Epithelial cell of esophagus (primary cell): ENCODE results near the gene CNGA2.

Source experiments
- DNase-seq: peaks from one replicate; pipeline ENCODE4 v3.0.0; 2010; ENCODE audit warnings: low read depth
- H3K4me3 ChIP-seq: 2 replicates; pipeline ENCODE4 v1.5.1; 2011; ENCODE audit warnings: mild to moderate bottlenecking, low read length, control low read depth
- CTCF ChIP-seq: IDR thresholded peaks from 2 replicates; pipeline ENCODE4 v1.5.1; 2011; ENCODE audit warnings: low read depth, mild to moderate bottlenecking, low read length, control low read depth, inconsistent platforms; ENCODE audit not compliant: insufficient read depth; ENCODE audit errors: missing control alignments

The CNGA2 gene

GRCh38 chrX:151746502-151746901 lies 12.0 kb downstream of the CNGA2 start:
- no peak for DNase-seq
- no peak for TF ChIP-seq CTCF
- H3K4me3 ChIP-seq, result no peak overlapping the region

- no peak for TF ChIP-seq CTCF
- no peak for DNase-seq
Observed at GRCh38 chrX:151750511-151750910, 16.0 kb downstream of the CNGA2 start.

GRCh38 chrX:151752847-151753246 lies 18.3 kb downstream of the CNGA2 start:
- TF ChIP-seq CTCF, result no peak
- H3K4me3 ChIP-seq, result no peak overlapping the region
- DNase-seq, result no peak

More at GRCh38 chrX:151750511-151750910, 16.0 kb downstream of the CNGA2 start:
- H3K4me3 ChIP-seq, result no peak overlapping the region

GRCh38 chrX:151753313-151754046 lies 18.9 kb downstream of the CNGA2 start:
- peak; percentile 74 for TF ChIP-seq CTCF
- H3K4me3 ChIP-seq, result no peak overlapping the region
- peak; percentile 48 for DNase-seq

GRCh38 chrX:151754047-151754429 lies 19.5 kb downstream of the CNGA2 start:
- H3K4me3 ChIP-seq, result no peak overlapping the region
- peak; percentile 67 for DNase-seq
- TF ChIP-seq CTCF, result no peak

- no peak for TF ChIP-seq CTCF
Observed at GRCh38 chrX:151754641-151755215, 20.2 kb downstream of the CNGA2 start.

More at GRCh38 chrX:151754641-151755215, 20.2 kb downstream of the CNGA2 start:
- H3K4me3 ChIP-seq, result no peak overlapping the region
- peak; percentile 45 for DNase-seq
